HepG2 (cell line): ENCODE results near the gene NGFR. TPM values are rescaled to one million over a fixed set of nuclear protein-coding genes. Genes with fewer than 3 reads are reported as not detected.

Experiments
- EHMT2 ChIP-seq: fragments of 200-600 bp; sonication (generic); IDR thresholded peaks from 2 replicates; pipeline ENCODE4 v1.7.0; 2017; ENCODE audit warnings: antibody characterized with exemption, low read depth, low read length, borderline replicate concordance
- JUNB ChIP-seq: sonication (generic); formaldehyde crosslinking; IDR thresholded peaks from 2 replicates; pipeline ENCODE4 v1.8.0; 2022; ENCODE audit warnings: missing genetic modification reagents, mild to moderate bottlenecking, borderline replicate concordance
- KLF16 ChIP-seq, 2 experiments: sonication (generic) in 1 of 2; formaldehyde crosslinking in 1 of 2; IDR thresholded peaks; 2 replicates each; pipeline versions ENCODE4 v1.6.1 to v1.8.0; 2016 to 2023; ENCODE audit warnings: missing genetic modification reagents in 2 of 2, missing compliant biosample characterization in 1 of 2
- KMT2B ChIP-seq: IDR thresholded peaks from 2 replicates; pipeline ENCODE4 v1.6.1; 2016; ENCODE audit warnings: missing genetic modification reagents, missing compliant biosample characterization
- MED8 ChIP-seq: sonication (generic); formaldehyde crosslinking; IDR thresholded peaks from 2 replicates; pipeline ENCODE4 v1.8.1; 2023; ENCODE audit warnings: mild to moderate bottlenecking, missing genetic modification reagents; ENCODE audit not compliant: insufficient replicate concordance
- NFKB2 ChIP-seq: sonication (generic); formaldehyde crosslinking; IDR thresholded peaks from 2 replicates; pipeline ENCODE4 v1.4.0; 2020; ENCODE audit warnings: missing genetic modification reagents, borderline replicate concordance
- NR2F6 ChIP-seq, 2 experiments: IDR thresholded peaks; 2 replicates each; pipeline ENCODE4 v1.6.1; 2016; ENCODE audit warnings: antibody characterized with exemption in 1 of 2, mild to moderate bottlenecking in 1 of 2
- SRSF1 ChIP-seq: fragments of 200-400 bp; formaldehyde crosslinking; optimal IDR thresholded peaks from 2 replicates; pipeline ENCODE3; 2017; ENCODE audit warnings: mild to moderate bottlenecking, low read depth, low read length, moderate library complexity
- ZMAT3 ChIP-seq: sonication (generic); formaldehyde crosslinking; conservative IDR thresholded peaks from 2 replicates; pipeline ENCODE4 v1.7.0; 2021; ENCODE audit warnings: missing genetic modification reagents
- ZNF264 ChIP-seq: sonication (generic); formaldehyde crosslinking; IDR thresholded peaks from 2 replicates; pipeline ENCODE4 v1.4.0; 2020; ENCODE audit warnings: missing genetic modification reagents
- ZNF441 ChIP-seq: sonication (generic); formaldehyde crosslinking; IDR thresholded peaks from 2 replicates; pipeline ENCODE4 v1.7.0; 2021; ENCODE audit warnings: missing genetic modification reagents, borderline replicate concordance
- ZNF446 ChIP-seq: sonication (generic); formaldehyde crosslinking; IDR thresholded peaks from 2 replicates; pipeline ENCODE4 v1.5.0; 2020; ENCODE audit warnings: mild to moderate bottlenecking, missing genetic modification reagents
- ZNF737 ChIP-seq: sonication (generic); formaldehyde crosslinking; IDR thresholded peaks from 2 replicates; pipeline ENCODE4 v1.5.0; 2020; ENCODE audit warnings: missing genetic modification reagents, mild to moderate bottlenecking, borderline replicate concordance
- ZSCAN29 ChIP-seq: sonication (generic); formaldehyde crosslinking; conservative IDR thresholded peaks from 2 replicates; pipeline ENCODE4 v1.4.0; 2020; ENCODE audit warnings: mild to moderate bottlenecking, missing genetic modification reagents
- polyA plus RNA-seq, 8 experiments: library from polyadenylated mRNA; depleted of rRNA in 3 of 8; stranded (reverse) in 7 of 8; unstranded in 1 of 8; fragments of >200 nt; fragmentation: Illumina TruSeq in 4 of 8; extraction: Trizol in 4 of 8; gene quantifications; 2 replicates each; pipeline versions ENCODE4 v1.2.1 to v1.2.3, GENCODE V29; 2011 to 2016; ENCODE audit warnings: low read depth in 4 of 8, missing spikeins in 1 of 8, mixed read lengths in 1 of 8; ENCODE audit not compliant: insufficient read depth in 1 of 8
- total RNA-seq, 5 experiments: library from RNA; depleted of rRNA; stranded (reverse); fragments of >200 nt; fragmentation: Illumina TruSeq; extraction: Trizol; gene quantifications; 2 replicates each; pipeline ENCODE4 v1.2.3, GENCODE V29; 2016; ENCODE audit warnings: low read depth in 1 of 5
- TF ChIP-seq, protein P1 (sequence below): sonication (generic); formaldehyde crosslinking; IDR thresholded peaks from 2 replicates; pipeline ENCODE4 v1.5.0; 2020; ENCODE audit warnings: missing genetic modification reagents, mild to moderate bottlenecking, borderline replicate concordance
- TF ChIP-seq, protein P2 (sequence below): sonication (generic); formaldehyde crosslinking; IDR thresholded peaks from 2 replicates; pipeline ENCODE4 v1.4.0; 2020; ENCODE audit warnings: mild to moderate bottlenecking, missing genetic modification reagents
- TF ChIP-seq, protein P3 (sequence below): sonication (generic); formaldehyde crosslinking; IDR thresholded peaks from 2 replicates; pipeline ENCODE4 v1.5.0; 2020; ENCODE audit warnings: missing genetic modification reagents, mild to moderate bottlenecking, borderline replicate concordance
- TF ChIP-seq, protein P4 (sequence below): sonication (generic); formaldehyde crosslinking; IDR thresholded peaks from 2 replicates; pipeline ENCODE4 v1.5.0; 2020; ENCODE audit warnings: mild to moderate bottlenecking, missing genetic modification reagents, moderate library complexity
- TF ChIP-seq, protein P5 (sequence below): sonication (generic); formaldehyde crosslinking; IDR thresholded peaks from 2 replicates; pipeline ENCODE4 v1.4.0; 2020; ENCODE audit warnings: mild to moderate bottlenecking, missing genetic modification reagents

Gene NGFR
- total and polyA plus RNA-seq, 2 of the 13 experiments (the other 11 are each of a cell fraction or from before 2014, with no cell fraction given): 1.1 to 1.8 TPM

DNA sequence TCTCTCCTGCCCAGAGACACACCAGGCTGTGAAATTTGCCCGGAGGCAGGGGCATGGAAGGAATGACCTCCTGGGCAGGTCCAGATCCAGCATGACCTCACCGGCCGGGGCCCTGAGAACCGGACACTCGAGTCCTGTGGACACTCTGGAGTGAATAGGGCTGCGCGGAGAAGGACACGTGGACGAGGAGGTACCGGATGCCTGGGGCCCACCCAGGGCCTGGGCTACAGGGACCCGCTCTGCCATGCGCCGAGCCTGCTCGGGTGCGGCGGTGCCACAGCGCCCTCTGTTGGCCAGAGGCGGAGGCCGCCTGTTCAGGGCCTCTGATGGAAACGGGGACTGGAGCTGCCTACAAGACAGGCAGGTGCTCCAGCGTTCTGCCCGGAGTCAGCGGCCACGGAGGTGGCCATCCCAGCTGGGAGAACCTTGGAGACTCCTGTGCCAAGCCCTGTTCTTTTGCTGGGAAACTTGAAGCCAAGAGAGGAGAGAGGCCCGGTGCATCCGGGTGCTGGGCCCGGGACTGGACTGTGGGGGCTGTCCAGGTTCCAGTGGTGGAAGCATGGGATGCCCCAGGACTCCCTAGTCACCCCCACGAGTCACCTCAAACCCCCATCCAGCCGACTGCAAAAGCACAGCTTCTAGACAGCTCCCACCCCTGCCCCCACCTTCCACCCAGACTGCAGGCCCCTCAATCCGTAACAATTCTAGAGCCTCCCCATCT lies 61.3 kb downstream of the NGFR start (continued):
- no peak for TF ChIP-seq MED8 (CRISPR knock-in tag)
- peak; percentile 65 for TF ChIP-seq NR2F6 (IDR thresholded peaks at IDR 0.05)
- peak; percentile 70; the same call in 1 of the 2 replicates for TF ChIP-seq NR2F6 (CRISPR knock-in tag; IDR thresholded peaks at IDR 0.05)
- TF ChIP-seq JUNB: no peak
- TF ChIP-seq ZNF737: no peak
- TF ChIP-seq EHMT2: no peak
- TF ChIP-seq, protein P1, sequence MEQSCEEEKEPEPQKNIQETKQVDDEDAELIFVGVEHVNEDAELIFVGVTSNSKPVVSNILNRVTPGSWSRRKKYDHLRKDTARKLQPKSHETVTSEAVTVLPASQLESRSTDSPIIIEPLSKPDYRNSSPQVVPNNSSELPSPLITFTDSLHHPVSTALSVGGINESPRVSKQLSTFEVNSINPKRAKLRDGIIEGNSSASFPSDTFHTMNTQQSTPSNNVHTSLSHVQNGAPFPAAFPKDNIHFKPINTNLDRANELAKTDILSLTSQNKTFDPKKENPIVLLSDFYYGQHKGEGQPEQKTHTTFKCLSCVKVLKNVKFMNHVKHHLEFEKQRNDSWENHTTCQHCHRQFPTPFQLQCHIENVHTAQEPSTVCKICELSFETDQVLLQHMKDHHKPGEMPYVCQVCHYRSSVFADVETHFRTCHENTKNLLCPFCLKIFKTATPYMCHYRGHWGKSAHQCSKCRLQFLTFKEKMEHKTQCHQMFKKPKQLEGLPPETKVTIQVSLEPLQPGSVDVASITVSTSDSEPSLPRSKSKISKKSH (CRISPR knock-in tag): 0 out of 2 replicates have a peak, but pooled peaks have one; percentile 41
- TF ChIP-seq, protein P2, sequence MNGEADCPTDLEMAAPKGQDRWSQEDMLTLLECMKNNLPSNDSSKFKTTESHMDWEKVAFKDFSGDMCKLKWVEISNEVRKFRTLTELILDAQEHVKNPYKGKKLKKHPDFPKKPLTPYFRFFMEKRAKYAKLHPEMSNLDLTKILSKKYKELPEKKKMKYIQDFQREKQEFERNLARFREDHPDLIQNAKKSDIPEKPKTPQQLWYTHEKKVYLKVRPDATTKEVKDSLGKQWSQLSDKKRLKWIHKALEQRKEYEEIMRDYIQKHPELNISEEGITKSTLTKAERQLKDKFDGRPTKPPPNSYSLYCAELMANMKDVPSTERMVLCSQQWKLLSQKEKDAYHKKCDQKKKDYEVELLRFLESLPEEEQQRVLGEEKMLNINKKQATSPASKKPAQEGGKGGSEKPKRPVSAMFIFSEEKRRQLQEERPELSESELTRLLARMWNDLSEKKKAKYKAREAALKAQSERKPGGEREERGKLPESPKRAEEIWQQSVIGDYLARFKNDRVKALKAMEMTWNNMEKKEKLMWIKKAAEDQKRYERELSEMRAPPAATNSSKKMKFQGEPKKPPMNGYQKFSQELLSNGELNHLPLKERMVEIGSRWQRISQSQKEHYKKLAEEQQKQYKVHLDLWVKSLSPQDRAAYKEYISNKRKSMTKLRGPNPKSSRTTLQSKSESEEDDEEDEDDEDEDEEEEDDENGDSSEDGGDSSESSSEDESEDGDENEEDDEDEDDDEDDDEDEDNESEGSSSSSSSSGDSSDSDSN (CRISPR knock-in tag): peak; percentile 83
- no peak for TF ChIP-seq ZNF264
- peak; percentile 76; the same call in 1 of the 2 replicates for TF ChIP-seq ZMAT3 (CRISPR knock-in tag)
- TF ChIP-seq, protein P3, sequence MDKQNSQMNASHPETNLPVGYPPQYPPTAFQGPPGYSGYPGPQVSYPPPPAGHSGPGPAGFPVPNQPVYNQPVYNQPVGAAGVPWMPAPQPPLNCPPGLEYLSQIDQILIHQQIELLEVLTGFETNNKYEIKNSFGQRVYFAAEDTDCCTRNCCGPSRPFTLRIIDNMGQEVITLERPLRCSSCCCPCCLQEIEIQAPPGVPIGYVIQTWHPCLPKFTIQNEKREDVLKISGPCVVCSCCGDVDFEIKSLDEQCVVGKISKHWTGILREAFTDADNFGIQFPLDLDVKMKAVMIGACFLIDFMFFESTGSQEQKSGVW: no peak
- TF ChIP-seq NFKB2 (CRISPR knock-in tag): peak; percentile 68; the same call in 1 of the 2 replicates
- TF ChIP-seq, protein P4, sequence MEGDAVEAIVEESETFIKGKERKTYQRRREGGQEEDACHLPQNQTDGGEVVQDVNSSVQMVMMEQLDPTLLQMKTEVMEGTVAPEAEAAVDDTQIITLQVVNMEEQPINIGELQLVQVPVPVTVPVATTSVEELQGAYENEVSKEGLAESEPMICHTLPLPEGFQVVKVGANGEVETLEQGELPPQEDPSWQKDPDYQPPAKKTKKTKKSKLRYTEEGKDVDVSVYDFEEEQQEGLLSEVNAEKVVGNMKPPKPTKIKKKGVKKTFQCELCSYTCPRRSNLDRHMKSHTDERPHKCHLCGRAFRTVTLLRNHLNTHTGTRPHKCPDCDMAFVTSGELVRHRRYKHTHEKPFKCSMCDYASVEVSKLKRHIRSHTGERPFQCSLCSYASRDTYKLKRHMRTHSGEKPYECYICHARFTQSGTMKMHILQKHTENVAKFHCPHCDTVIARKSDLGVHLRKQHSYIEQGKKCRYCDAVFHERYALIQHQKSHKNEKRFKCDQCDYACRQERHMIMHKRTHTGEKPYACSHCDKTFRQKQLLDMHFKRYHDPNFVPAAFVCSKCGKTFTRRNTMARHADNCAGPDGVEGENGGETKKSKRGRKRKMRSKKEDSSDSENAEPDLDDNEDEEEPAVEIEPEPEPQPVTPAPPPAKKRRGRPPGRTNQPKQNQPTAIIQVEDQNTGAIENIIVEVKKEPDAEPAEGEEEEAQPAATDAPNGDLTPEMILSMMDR (CRISPR knock-in tag): peak; percentile 100
- 0 out of 2 replicates have a peak, but pooled peaks have one; percentile 72 for TF ChIP-seq ZSCAN29 (CRISPR knock-in tag)
- TF ChIP-seq ZNF446: 0 out of 2 replicates have a peak, but pooled peaks have one; percentile 14
- TF ChIP-seq KLF16 (CRISPR knock-in tag; IDR thresholded peaks at IDR 0.05): peak; percentile 85 to 89
- 0 out of 2 replicates have a peak, but pooled peaks have one; percentile 44 for TF ChIP-seq KMT2B (CRISPR knock-in tag)
- TF ChIP-seq ZNF441 (CRISPR knock-in tag): peak; percentile 78; the same call in 1 of the 2 replicates
- TF ChIP-seq, protein P5, sequence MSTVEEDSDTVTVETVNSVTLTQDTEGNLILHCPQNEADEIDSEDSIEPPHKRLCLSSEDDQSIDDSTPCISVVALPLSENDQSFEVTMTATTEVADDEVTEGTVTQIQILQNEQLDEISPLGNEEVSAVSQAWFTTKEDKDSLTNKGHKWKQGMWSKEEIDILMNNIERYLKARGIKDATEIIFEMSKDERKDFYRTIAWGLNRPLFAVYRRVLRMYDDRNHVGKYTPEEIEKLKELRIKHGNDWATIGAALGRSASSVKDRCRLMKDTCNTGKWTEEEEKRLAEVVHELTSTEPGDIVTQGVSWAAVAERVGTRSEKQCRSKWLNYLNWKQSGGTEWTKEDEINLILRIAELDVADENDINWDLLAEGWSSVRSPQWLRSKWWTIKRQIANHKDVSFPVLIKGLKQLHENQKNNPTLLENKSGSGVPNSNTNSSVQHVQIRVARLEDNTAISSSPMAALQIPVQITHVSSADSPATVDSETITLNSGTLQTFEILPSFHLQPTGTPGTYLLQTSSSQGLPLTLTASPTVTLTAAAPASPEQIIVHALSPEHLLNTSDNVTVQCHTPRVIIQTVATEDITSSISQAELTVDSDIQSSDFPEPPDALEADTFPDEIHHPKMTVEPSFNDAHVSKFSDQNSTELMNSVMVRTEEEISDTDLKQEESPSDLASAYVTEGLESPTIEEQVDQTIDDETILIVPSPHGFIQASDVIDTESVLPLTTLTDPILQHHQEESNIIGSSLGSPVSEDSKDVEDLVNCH (CRISPR knock-in tag): no peak
- no peak for TF ChIP-seq SRSF1
